ENCODE measurements around the gene TRAF3IP1. TPM values are rescaled to one million over a fixed set of nuclear protein-coding genes. Genes with fewer than 3 reads are reported as not detected.

Gene TRAF3IP1
- total RNA-seq, 4 donors from 2014 or later, result 1.1 to 14.1 (median 10.4) TPM

- Histone ChIP-seq H3K27ac (peak overlapping the region; percentile 92 to 98 (median 95)), H3K4me1 (peaks cover 39 to 62% (median 58%) of the 10 kb centered on the region in 4 donors), H3K27me3 (no peaks in the 10 kb centered on the region), H3K4me3 (peak overlapping the region; percentile 61 to 89 (median 80)), H3K36me3 (no peaks in the 10 kb centered on the region), H3K9me3 (no peaks in the 10 kb centered on the region)
- TF ChIP-seq POLR2A (IDR thresholded peaks at IDR 0.05) (peak; percentile 88), CTCF (IDR thresholded peaks at IDR 0.05) (peak in 4 of 5 experiments; percentile 28 to 58 (median 32)), EP300 (IDR thresholded peaks at IDR 0.05; ENCODE audit: low read depth) (peak; percentile 25), POLR2AphosphoS5 (IDR thresholded peaks at IDR 0.05) (peak; percentile 93 to 96 (median 95))
- in situ Hi-C loops (cut with MboI; ENCODE audit: low pct_ligation_motif_present in 1 of 4, low pct_unique_long_range_greater_than_20kb in 1 of 4, low sequenced_read_pairs in 3 of 4) (no loop called here), intact Hi-C loops (cut with DNase I; ENCODE audit: low total_unique reads) (no loop called here)
- DNase-seq, result peak; percentile 99
- 0% methylated on average over 84 of the region's 108 CpGs; no CpG with 5 or more reads in 1 of the 2 donors for WGBS, 2 donors (ENCODE audit: low coverage in 1 of 2)
These were observed 31.4 kb upstream of the TRAF3IP1 start for GRCh38 chr2:238288650-238289573.

GRCh38 chr2:238289574-238289973 is 30.7 kb upstream of the TRAF3IP1 start:
- TF ChIP-seq CTCF (IDR thresholded peaks at IDR 0.05), result no peak
- no peak for TF ChIP-seq EP300 (IDR thresholded peaks at IDR 0.05; ENCODE audit: low read depth)
- no peak for TF ChIP-seq POLR2A (IDR thresholded peaks at IDR 0.05)
- no peak for TF ChIP-seq POLR2AphosphoS5 (IDR thresholded peaks at IDR 0.05)
- H3K36me3 ChIP-seq, result no peaks in the 10 kb centered on the region
- H3K4me3 ChIP-seq, result peak overlapping the region in 3 of 4 donors; percentile 79 to 89 (median 80)
- in situ Hi-C loops (cut with MboI; ENCODE audit: low pct_ligation_motif_present in 1 of 4, low pct_unique_long_range_greater_than_20kb in 1 of 4, low sequenced_read_pairs in 3 of 4), result no loop called here
- no peaks in the 10 kb centered on the region for H3K9me3 ChIP-seq
- H3K27ac ChIP-seq, result peak overlapping the region; percentile 92 to 98 (median 95)
- peaks cover 34 to 63% (median 58%) of the 10 kb centered on the region in 4 donors for H3K4me1 ChIP-seq
- 29 to 34% methylated on average over 11 to 13 of the region's 13 CpGs for WGBS, 2 donors (ENCODE audit: low coverage in 1 of 2)
- DNase-seq, result no peak
- intact Hi-C loops (cut with DNase I; ENCODE audit: low total_unique reads), result no loop called here
- no peaks in the 10 kb centered on the region for H3K27me3 ChIP-seq

- WGBS, 2 donors (ENCODE audit: low coverage in 1 of 2), result 39 to 43% methylated on average over 1 to 8 of the region's 8 CpGs
- TF ChIP-seq EP300 (IDR thresholded peaks at IDR 0.05; ENCODE audit: low read depth) (no peak), POLR2AphosphoS5 (IDR thresholded peaks at IDR 0.05) (peak; percentile 30 to 43 (median 34)), POLR2A (IDR thresholded peaks at IDR 0.05) (peak; percentile 69)
- peak overlapping the region; percentile 92 to 98 (median 95) for H3K27ac ChIP-seq
- in situ Hi-C loops (cut with MboI; ENCODE audit: low pct_ligation_motif_present in 1 of 4, low pct_unique_long_range_greater_than_20kb in 1 of 4, low sequenced_read_pairs in 3 of 4) (no loop called here), intact Hi-C loops (cut with DNase I; ENCODE audit: low total_unique reads) (no loop called here)
- H3K36me3 ChIP-seq, result no peaks in the 10 kb centered on the region
- H3K4me1 ChIP-seq, result peaks cover 29 to 62% (median 57%) of the 10 kb centered on the region in 4 donors
- no peak overlapping the region for H3K4me3 ChIP-seq
- H3K27me3 ChIP-seq, result no peaks in the 10 kb centered on the region
- no peaks in the 10 kb centered on the region for H3K9me3 ChIP-seq
- DNase-seq, result peak; percentile 90
These were observed 30.2 kb upstream of the TRAF3IP1 start for GRCh38 chr2:238290091-238290509.

GRCh38 chr2:238290715-238291549 is 29.4 kb upstream of the TRAF3IP1 start:
- no peaks in the 10 kb centered on the region for H3K36me3 ChIP-seq
- in situ Hi-C loops (cut with MboI; ENCODE audit: low pct_ligation_motif_present in 1 of 4, low pct_unique_long_range_greater_than_20kb in 1 of 4, low sequenced_read_pairs in 3 of 4) (no loop called here), intact Hi-C loops (cut with DNase I; ENCODE audit: low total_unique reads) (no loop called here)
- TF ChIP-seq POLR2AphosphoS5 (IDR thresholded peaks at IDR 0.05) (no peak), CTCF (IDR thresholded peaks at IDR 0.05) (no peak), POLR2A (IDR thresholded peaks at IDR 0.05) (no peak), EP300 (IDR thresholded peaks at IDR 0.05; ENCODE audit: low read depth) (no peak)
- peak; percentile 38 for DNase-seq
- no peak overlapping the region for H3K4me3 ChIP-seq
- no peaks in the 10 kb centered on the region for H3K9me3 ChIP-seq
- WGBS, 2 donors (ENCODE audit: low coverage in 1 of 2), result 85% methylated on average over 5 of the region's 5 CpGs; no CpG with 5 or more reads in 1 of the 2 donors
- peak overlapping the region; percentile 73 to 95 (median 94) for H3K27ac ChIP-seq
- peaks cover 22 to 56% (median 52%) of the 10 kb centered on the region in 4 donors for H3K4me1 ChIP-seq
- H3K27me3 ChIP-seq, result no peaks in the 10 kb centered on the region
